AG04450 (cell line): ENCODE results near the gene SEC23IP. TPM values are rescaled to one million over a fixed set of nuclear protein-coding genes. Genes with fewer than 3 reads are reported as not detected.
"Not testable (repeated sequence)": the region's sequence is repeated elsewhere in the genome, so short reads cannot be mapped to it uniquely, and the experiment has no call there.

Experiments
- CTCF ChIA-PET: fragments of 300-600, 350-600 bp; formaldehyde crosslinking; extraction: SDS; loops from one replicate; lab custom pipeline; 2022; ENCODE audit warnings: antibody characterized with exemption, inconsistent platforms; lab: Charles Lee
- POLR2A ChIA-PET: fragments of 350-600 bp; formaldehyde crosslinking; extraction: SDS; loops from one replicate; lab custom pipeline; 2021; ENCODE audit warnings: antibody characterized with exemption, inconsistent platforms; lab: Yijun Ruan, JAX
- DNase-seq: peaks from one replicate; pipeline ENCODE4 v3.0.0-alpha.2; 2011; ENCODE audit warnings: low read depth, low spot score
- H3K27ac ChIP-seq: one replicate; pipeline ENCODE4 v1.5.1; 2012; ENCODE audit warnings: low read depth, low read length, control low read depth
- H3K27me3 ChIP-seq: one replicate; pipeline ENCODE4 v1.6.0; 2012; ENCODE audit warnings: low read length; ENCODE audit not compliant: control insufficient read depth, insufficient read depth
- H3K4me3 ChIP-seq: 2 replicates; pipeline ENCODE4 v1.5.1; 2011; ENCODE audit warnings: mild to moderate bottlenecking, low read depth, low read length, control low read depth
- H3K9me3 ChIP-seq: 2 replicates; pipeline ENCODE4 v1.5.1; 2012; ENCODE audit warnings: low read length; ENCODE audit not compliant: control insufficient read depth, insufficient read depth
- polyA plus RNA-seq: library from polyadenylated mRNA; depleted of rRNA; stranded (reverse); fragments of >200 nt; gene quantifications from 2 replicates; pipeline ENCODE4 v1.2.3, GENCODE V29; 2011
- TF ChIP-seq, protein P1 (sequence below): IDR thresholded peaks from 2 replicates; pipeline ENCODE4 v1.5.1; 2011; ENCODE audit warnings: low read depth, low read length, control low read depth, inconsistent platforms

SEC23IP gene
- polyA plus RNA-seq, 1 experiment, result 62.8 TPM

DNA sequence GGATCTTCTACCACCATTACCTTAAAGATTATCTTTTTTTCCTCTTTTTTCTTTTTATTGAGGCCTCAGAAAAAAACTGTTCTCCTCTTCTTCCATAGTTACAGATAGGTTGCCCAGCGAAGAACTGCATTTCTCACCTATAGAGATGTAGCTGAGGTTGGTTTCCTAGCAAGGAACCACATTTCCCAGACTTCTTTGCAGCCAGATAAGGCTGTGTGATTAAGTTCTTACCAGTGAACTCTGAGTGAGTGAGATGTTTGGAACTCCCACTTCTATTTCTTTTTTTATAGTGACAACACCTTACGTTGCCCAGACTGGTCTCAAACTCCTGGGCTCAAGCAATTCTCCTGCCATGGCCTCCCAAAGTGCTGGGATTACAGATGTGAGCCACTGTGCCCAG lies 14.0 kb upstream of the SEC23IP start:
- Histone ChIP-seq H3K27me3 (no peaks in the 10 kb centered on the region), H3K4me3 (no peak overlapping the region), H3K27ac (no peak overlapping the region), H3K9me3 (no peaks in the 10 kb centered on the region)
- POLR2A ChIA-PET, result no interaction called here
- CTCF ChIA-PET, result no interaction called here
- DNase-seq, result no peak
- TF ChIP-seq, protein P1, sequence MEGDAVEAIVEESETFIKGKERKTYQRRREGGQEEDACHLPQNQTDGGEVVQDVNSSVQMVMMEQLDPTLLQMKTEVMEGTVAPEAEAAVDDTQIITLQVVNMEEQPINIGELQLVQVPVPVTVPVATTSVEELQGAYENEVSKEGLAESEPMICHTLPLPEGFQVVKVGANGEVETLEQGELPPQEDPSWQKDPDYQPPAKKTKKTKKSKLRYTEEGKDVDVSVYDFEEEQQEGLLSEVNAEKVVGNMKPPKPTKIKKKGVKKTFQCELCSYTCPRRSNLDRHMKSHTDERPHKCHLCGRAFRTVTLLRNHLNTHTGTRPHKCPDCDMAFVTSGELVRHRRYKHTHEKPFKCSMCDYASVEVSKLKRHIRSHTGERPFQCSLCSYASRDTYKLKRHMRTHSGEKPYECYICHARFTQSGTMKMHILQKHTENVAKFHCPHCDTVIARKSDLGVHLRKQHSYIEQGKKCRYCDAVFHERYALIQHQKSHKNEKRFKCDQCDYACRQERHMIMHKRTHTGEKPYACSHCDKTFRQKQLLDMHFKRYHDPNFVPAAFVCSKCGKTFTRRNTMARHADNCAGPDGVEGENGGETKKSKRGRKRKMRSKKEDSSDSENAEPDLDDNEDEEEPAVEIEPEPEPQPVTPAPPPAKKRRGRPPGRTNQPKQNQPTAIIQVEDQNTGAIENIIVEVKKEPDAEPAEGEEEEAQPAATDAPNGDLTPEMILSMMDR, result no peak

DNA sequence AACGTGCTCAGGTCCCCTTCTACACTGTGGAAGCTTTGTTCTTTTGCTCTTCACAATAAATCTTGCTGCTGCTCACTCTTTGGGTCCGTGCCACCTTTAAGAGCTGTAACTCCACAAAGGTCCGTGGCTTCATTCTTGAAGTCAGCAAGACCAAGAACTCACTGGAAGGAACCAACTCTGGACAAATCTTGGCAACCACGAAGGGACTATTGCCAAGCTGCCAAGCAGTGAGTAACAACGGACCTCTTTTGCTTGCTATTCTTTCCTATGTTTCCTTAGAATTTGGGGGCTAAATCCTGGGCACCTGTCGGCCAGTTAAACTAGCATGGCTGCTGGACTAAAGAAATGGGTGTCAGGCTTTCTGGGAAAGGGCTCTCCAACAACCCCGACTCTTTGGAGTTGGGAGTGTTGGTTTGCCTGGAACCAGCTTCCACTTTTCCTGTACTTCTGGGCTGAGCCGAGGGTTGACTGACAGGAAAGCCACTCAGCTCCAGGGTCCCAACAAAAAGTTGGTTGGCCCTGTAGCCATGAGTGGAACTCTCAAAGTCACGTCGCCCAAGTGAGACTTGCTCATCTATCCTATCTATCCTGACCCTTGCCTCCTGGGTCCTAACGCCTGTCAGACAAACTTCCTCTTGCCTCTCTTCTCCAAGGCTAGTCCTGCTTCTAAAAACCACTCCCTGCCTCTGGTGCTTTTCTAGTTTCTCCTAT lies 8.5 kb upstream of the SEC23IP start:
- not testable (repeated sequence) for H3K4me3 ChIP-seq, H3K27me3 ChIP-seq, H3K9me3 ChIP-seq, H3K27ac ChIP-seq, DNase-seq
- CTCF ChIA-PET, result interaction anchor here (1.2 to 1.4 kb wide), 2 partner anchors 24 to 25 kb away, joined by 3 to 5 read pairs; no protein-coding TSS in a partner anchor
- POLR2A ChIA-PET, result interaction anchor here (1.0 kb wide), 2 partner anchors 8 to 11 kb away, joined by 3 to 8 read pairs; partner anchors contain the start of genes MCMBP and SEC23IP

DNA sequence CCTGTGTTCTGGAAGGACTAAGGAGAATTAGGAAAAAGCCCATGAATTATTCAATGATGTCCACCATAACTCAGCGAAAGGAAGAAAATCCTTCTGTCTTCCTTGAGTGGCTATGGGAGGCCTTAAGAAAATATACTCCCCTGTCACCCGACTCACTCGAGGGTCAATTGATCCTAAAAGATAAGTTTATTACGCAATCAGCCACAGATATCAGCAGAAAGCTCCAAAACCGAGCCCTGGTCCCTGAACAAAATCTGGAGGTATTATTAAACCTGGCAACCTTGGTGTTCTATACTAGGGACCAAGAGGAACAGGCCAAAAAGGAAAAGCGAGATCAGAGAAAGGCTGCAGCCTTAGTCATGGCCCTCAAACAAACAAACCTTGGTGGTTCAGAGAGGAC lies 6.5 kb upstream of the SEC23IP start:
- H3K9me3 ChIP-seq, POLR2A ChIA-PET, H3K4me3 ChIP-seq, CTCF ChIA-PET, DNase-seq, H3K27ac ChIP-seq, H3K27me3 ChIP-seq: not testable (repeated sequence)

DNA sequence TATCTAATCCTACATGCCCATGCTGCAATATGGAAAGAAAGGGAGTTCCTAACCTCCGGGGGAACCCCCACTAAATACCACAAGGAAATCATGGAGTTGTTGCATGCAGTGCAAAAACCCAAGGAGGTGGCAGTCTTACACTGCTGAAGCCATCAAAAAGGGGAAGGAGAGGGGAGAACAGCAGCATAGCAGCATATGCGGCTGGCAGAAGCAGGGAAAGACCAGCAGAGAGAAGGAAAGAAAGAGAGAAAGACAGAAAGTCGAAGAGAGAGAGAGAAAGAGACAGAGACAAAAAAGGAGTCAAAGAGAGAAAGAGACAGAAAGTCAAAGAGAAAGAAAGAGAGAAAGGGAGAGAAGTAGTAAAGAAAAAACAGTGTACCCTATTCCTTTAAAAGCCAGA lies 3.8 kb upstream of the SEC23IP start:
- CTCF ChIA-PET, POLR2A ChIA-PET, DNase-seq: not testable (repeated sequence)

DNA sequence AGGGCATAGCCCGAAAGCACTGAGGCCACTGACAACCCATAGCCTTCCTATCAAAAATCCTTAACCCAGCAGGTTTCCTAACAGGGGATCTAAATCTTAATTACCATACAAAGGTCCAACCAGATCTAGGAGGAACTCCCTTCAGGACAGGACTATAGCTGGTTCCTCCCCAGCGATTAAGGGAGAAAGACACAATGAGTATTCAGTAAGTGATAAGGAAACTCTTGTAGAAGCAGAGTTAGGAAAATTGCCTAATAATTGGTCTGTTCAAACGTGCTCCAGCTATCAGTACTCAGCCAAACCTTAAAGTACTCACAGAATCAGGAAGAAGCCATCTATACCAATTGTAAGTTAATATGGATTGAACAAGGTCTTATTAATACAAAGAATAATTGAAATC lies 3.3 kb upstream of the SEC23IP start:
- CTCF ChIA-PET, H3K9me3 ChIP-seq, POLR2A ChIA-PET, H3K27ac ChIP-seq, H3K27me3 ChIP-seq, DNase-seq, H3K4me3 ChIP-seq: not testable (repeated sequence)

More for the DNA sequence above, 3.8 kb upstream of the SEC23IP start:
- not testable (repeated sequence) for H3K9me3 ChIP-seq, H3K4me3 ChIP-seq, H3K27me3 ChIP-seq, H3K27ac ChIP-seq

DNA sequence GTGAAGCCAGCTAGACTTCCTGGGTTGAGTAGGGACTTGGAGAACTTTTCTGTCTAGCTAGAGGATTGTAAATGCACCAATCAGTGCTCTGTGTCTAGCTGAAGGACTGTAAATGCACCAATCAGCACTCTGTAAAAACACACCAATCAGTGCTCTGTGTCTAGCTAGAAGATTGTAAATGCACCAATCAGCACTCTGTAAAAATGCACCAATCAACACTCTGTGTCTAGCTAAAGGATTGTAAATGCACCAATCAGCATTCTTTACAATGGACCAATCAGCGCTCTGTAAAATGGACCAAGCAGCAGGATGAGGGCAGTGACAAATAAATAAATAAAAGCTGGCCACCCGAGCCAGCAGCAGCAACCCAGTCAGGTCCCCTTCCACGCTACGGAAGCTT lies 2.2 kb upstream of the SEC23IP start:
- H3K27me3 ChIP-seq, H3K9me3 ChIP-seq, H3K27ac ChIP-seq, DNase-seq, H3K4me3 ChIP-seq: not testable (repeated sequence)
- POLR2A ChIA-PET, result interaction anchor here (0.6 kb wide), 1 partner anchor 155 kb away, joined by 3 read pairs; no protein-coding TSS in a partner anchor
- CTCF ChIA-PET, result interaction anchor here (0.7 kb wide), 1 partner anchor 204 kb away, joined by 4 read pairs; no protein-coding TSS in a partner anchor

DNA sequence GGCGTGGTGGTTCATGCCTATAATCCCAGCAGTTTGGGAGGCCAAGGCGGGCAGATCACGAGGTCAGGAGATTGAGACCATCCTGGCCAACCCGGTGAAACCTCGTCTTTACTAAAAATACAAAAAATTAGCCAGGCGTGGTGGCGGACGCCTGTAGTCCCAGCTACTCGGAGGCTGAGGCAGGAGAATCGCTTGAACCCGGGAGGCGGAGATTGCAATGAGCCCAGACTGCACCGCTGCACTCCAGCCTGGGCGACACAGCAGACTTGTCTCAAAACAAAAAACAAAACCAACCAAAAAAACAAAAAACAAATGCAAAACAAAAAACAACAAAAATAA lies 712 bp upstream of the SEC23IP start:
- H3K9me3 ChIP-seq, H3K27ac ChIP-seq, DNase-seq, H3K27me3 ChIP-seq: not testable (repeated sequence)
- POLR2A ChIA-PET, result interaction anchor here (0.6 to 1.9 kb wide), 7 partner anchors 8 to 42 kb away, joined by 3 to 7 read pairs (median 4); partner anchors contain the start of gene MCMBP
- H3K4me3 ChIP-seq, result peak overlapping the region; percentile 93
- CTCF ChIA-PET, result interaction anchor here (0.7 to 1.7 kb wide), 4 partner anchors 10 to 141 kb away, joined by 3 to 7 read pairs (median 4); no protein-coding TSS in a partner anchor

DNA sequence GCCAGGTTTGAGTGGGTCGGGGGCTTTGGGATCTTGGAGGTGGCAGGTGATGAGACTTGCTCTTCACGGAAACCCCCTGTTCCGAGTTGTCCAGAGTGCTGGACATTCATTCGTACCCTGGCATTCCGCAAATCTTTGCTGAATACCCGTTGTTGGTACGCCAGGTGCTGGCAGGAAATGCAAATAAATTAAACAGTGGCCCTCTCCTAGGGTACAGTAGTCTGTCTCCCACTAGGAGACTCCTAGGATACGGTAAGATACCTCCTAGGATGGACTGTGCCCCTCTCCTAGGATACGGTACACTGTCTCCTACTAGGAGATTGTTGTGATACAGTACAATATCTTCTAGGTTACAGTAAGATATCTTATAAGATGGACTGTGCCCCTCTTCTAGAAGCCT lies 544 bp downstream of the SEC23IP start:
- CTCF ChIA-PET, result interaction anchor here (1.1 to 1.8 kb wide), 2 partner anchors 33 to 143 kb away, joined by 5 read pairs; no protein-coding TSS in a partner anchor
- POLR2A ChIA-PET, result interaction anchor here (1.0 to 1.9 kb wide), 4 partner anchors 20 to 43 kb away, joined by 3 to 7 read pairs (median 6); partner anchors contain the start of gene MCMBP

More for the DNA sequence above, 544 bp downstream of the SEC23IP start:
- TF ChIP-seq, protein P1, result no peak
- Histone ChIP-seq H3K9me3 (no peaks in the 10 kb centered on the region; the same call in 1 of the 2 replicates), H3K4me3 (peak overlapping the region; percentile 93), H3K27ac (peak overlapping the region; percentile 75), H3K27me3 (no peaks in the 10 kb centered on the region)
- no peak for DNase-seq
